NCI-H1417 (cell line): ENCODE data around the gene GRK4.

ENCODE experiments used
- DNase-seq, 3 experiments: peaks; one replicate each; lab custom pipeline; 2025; lab: John Stamatoyannopoulos, UW

GRK4 gene

DNA sequence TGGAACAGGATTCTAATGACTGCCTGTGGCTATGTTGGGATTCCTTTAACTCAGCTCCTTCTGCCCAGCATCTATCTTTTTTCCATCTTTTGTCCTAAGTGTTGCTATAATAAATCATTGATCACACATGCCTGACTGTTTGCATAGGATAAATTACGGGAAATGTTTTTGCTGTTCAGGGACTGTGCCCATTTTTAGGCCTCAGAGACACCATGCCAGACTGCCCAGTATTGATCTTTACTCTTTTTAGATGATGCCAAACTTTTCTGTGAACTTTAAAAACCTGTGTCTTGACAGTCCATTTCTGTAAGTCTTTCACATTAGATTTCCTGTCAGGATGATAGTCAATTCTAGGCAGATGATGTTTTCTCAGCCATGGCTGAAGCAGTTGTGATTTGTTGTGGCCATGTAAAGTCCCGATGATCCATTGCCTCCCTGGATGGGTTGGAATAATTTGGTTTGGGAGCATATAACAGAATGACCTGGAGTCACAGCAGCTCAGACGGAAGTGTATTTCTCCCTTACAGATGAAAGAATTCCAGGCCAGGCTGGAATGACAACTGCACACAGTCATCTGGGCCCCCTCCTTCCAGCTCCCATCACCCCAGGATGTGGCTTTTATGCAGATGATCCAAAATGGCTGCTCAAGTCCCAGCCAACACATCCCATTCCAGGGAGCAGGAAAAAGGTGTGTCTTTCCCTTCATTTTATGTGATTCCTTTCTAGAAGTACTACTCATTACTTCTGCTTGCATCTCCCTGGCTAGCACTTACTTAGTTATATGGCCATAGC lies 107.5 kb downstream of the GRK4 start:
- no peak for DNase-seq

- no peak for DNase-seq
Measured at GRCh38 chr4:3071811-3072210, 108.4 kb downstream of the GRK4 start.

- DNase-seq = peak in 2 of 3 experiments; percentile 36 to 37
Measured at GRCh38 chr4:3073158-3074077, 110.0 kb downstream of the GRK4 start.

GRCh38 chr4:3074078-3074845 lies 110.9 kb downstream of the GRK4 start, which contains the start of the genes HTT and HTT-AS:
HTT (plus strand) TSS chr4:3074681; CDS start chr4:3074826, 145 bp downstream.
HTT-AS (minus strand) TSS chr4:3074538.
- DNase-seq = peak; percentile 96 to 98 (median 97)

- DNase-seq = peak; percentile 58 to 76 (median 68)
Measured at GRCh38 chr4:3074846-3075651, 111.7 kb downstream of the GRK4 start.

- peak in 1 of 3 experiments; percentile 54 for DNase-seq
Measured at GRCh38 chr4:3075652-3075981, 112.2 kb downstream of the GRK4 start.

DNA sequence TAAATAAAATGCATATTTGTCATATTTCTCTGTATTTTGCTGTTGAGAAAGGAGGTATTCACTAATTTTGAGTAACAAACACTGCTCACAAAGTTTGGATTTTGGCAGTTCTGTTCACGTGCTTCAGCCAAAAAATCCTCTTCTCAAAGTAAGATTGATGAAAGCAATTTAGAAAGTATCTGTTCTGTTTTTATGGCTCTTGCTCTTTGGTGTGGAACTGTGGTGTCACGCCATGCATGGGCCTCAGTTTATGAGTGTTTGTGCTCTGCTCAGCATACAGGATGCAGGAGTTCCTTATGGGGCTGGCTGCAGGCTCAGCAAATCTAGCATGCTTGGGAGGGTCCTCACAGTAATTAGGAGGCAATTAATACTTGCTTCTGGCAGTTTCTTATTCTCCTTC lies 114.4 kb downstream of the GRK4 start:
- no peak for DNase-seq

DNA sequence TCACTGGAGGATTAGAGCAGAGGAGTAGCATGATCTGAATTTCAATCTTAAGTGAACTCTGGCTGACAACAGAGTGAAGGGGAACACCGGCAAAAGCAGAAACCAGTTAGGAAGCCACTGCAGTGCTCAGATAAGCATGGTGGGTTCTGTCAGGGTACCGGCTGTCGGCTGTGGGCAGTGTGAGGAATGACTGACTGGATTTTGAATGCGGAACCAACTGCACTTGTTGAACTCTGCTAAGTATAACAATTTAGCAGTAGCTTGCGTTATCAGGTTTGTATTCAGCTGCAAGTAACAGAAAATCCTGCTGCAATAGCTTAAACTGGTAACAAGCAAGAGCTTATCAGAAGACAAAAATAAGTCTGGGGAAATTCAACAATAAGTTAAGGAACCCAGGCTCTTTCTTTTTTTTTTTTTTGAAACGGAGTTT lies 116.3 kb downstream of the GRK4 start:
- DNase-seq = no peak

DNA sequence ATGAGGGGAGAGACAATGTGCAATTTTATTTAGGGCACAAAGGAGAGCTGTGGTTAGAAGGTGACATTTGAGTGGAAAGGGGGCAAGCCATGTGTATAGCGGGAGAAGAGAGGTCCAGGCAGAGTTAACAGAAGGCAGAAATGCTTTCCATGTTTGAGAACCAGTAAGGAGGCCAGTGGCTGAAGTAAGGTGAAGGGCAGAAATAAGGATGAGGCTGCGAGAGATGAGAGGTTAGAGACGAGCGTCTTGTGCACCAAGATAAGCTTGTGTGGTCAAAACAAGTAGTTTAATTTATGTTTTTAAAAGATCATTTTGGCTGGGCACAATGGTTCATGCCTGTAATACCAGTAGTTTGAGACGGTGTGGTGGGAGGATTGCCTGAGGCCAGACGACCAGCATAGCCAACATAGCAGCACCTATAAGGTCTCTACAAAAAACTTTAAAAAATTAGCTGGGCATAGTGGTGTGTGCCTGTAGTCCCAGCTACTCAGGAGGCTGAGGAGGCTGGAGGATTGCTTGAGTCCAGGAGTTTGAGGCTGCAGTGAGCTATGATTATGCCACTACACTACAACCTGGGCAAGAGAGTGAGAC lies 119.6 kb downstream of the GRK4 start:
- no peak for DNase-seq

DNA sequence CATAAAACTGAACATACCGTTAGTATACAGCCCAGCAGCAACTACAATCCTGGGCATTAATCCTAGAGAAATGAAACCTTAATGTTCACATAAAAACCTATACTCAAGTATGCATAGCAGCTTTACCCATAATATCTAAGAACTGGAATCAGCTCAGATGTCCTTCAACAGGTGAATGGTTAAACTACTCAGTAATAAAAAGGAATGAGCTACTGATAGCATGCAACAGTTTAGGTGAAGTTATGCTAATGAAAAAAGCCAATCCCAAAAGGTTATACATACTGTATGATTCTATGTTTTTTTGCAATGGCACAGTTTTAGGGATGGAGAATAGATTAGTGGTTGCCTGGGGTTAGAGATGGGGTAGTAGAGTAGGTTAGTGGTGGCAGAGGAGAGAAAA lies 120.4 kb downstream of the GRK4 start:
- DNase-seq = no peak

DNA sequence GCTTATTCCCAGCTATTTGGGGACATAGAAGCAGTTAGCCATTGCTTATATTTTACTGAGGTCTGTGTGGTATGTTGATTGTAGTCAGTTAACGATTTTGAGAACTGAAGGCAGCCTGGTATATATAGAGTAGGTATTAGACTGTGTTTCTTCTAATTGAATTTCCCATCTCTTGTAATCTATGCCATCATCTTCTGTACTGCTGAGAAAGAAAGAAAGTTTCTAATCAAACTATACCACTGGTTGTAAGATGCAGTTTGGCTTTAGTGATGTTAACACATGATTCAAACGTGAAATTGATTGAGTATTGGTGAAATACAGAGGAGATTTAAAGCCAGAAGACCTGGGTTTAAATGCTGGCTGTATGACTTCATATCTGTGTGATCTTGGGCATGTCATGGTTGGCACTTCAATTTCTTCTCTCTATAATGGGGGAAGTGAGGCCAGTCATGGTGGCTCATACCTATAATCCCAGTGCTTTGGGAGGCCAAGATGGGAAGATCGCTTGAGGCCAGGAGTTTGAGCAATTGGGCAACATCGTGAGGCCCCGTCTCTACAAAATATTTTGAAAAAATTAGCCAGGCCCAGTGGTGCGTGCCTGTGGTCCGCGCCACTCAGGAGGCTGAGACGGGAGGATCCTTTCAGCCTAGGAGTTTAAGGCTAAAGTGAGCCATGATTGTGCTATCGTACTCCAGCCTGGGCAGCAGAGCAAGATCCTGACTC lies 122.7 kb downstream of the GRK4 start:
- no peak for DNase-seq

DNA sequence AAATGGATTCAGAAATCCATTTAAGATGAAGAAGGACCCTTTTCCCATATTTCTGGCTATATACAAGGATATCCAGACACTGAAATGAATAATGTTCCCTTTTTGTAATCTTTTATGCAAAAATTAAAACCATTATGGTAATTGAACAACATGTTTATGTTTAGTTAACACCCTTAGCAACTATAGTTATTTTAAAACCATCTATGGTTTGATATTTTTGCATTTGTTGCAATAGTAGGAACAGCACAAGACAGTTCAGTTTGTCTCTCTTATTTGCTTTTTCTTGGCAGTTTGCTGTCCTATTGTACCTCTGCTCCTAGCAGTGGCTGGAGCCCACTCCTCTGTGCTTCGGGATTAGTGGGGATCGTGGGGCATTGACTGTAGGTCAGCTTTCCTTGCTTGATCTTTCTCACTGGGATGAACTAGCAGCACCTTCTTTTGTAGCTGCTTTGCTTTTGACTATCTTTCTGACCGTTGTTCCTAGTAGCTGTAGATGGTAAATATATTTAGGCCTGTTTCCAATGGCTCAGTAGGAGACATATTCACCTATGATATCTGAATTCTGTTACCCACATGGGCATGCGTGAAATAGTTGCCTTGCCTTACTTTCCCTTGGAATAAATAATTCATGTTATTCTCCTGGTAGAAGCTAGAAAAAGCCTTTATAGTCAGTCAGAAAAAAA lies 123.9 kb downstream of the GRK4 start:
- no peak for DNase-seq
